HG03442 (cell line): ENCODE data around the gene MYH10.

Source experiments
- ATAC-seq: cut with Tn5 transposase; IDR thresholded peaks from one replicate; pipeline ENCODE4 v1.9.1; 2021; ENCODE audit warnings: mild to moderate bottlenecking, moderate library complexity; ENCODE audit not compliant: unreplicated experiment

Gene MYH10

DNA sequence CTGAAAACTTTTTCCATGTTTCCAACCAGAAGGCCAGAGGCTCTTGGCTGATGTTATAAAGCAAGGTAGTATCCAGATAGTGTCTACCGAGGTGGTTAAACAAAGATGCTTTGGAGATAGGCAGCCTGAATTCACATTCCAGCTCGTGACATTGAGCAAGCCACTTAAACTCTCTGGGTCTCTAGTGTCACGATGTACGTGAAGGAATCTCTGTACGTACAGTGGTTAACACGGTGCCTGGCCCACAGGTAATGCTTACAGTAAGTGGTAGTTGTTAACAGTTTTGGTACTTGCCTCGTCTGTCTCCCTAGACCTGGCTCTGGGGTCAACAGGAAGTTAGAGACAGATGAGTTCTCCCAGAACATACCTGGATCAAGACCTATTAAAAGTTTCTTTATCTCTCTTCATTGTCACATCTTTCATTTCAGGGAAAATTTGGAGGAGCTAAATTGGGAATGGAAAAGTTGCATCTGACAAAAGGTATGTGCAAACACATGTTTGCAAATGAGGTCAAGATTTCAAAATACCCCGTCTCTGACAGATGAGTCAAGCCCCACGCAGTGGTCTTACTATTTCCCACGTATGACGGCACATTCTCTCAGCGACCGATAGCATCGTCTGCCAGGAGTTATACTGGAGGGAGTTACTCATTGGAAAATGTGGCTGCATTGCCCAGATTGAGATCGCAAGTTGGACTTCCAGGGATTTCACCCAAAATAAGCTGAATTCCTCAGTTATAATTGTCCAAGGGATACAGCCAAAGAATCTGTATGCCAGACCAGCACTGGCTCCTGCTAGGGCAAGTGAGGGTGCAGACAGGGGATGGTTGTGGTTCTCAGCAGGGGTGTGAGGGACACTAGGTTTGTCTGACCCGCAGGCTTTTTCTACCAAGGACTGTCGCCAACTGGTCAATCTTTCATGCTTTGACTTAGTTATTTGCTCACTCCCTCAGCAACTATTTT is 18.9 kb upstream of the MYH10 start:
- ATAC-seq: no peak

GRCh38 chr17:8647956-8648355 is 17.4 kb upstream of the MYH10 start:
- no peak for ATAC-seq

DNA sequence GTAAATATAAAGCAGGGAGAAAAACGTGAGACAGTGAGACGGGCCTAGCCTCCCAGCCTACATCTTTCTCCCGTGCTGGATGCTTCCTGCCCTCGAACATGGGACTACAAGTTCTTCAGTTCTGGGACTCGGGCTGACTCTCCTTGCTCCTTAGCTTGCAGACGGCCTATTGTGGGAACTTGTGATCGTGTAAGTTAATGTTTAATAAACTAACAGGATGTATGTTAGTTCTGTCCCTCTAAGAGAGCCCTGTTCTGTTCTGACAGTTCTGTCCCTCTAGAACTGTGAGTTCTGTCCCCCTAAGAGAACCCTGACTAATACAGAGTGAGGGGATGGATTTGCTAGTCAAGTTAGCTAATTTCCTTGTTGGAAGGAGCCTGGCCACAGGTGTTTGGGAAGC is 16.7 kb upstream of the MYH10 start:
- ATAC-seq: no peak

- ATAC-seq: no peak
Measured at GRCh38 chr17:8644507-8644902, 14.0 kb upstream of the MYH10 start.

- no peak for ATAC-seq
Measured at GRCh38 chr17:8643855-8644506, 13.5 kb upstream of the MYH10 start.

- no peak for ATAC-seq
Measured at GRCh38 chr17:8639709-8640108, 9.2 kb upstream of the MYH10 start.

DNA sequence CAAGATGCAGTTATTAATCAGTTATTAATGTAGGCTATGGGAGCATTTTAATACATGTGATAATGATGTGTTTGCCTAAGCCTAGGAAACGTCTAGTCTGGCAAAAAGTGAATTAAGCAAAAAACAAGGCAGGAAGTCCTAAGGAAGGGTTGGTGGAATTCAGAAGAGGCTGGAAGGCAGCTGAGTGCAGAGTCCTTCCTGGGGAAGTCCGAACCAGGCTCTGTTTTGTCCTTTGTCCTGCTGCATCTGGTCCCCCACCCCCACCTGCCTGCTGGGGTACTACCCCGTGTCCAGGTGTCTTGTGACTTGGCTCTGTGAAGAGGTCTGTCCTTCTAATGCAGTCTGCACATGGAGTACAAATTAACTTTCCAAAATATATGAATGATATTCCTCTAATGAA is 1.5 kb upstream of the MYH10 start:
- no peak for ATAC-seq

GRCh38 chr17:8631554-8631877 is 991 bp upstream of the MYH10 start:
- ATAC-seq: no peak

DNA sequence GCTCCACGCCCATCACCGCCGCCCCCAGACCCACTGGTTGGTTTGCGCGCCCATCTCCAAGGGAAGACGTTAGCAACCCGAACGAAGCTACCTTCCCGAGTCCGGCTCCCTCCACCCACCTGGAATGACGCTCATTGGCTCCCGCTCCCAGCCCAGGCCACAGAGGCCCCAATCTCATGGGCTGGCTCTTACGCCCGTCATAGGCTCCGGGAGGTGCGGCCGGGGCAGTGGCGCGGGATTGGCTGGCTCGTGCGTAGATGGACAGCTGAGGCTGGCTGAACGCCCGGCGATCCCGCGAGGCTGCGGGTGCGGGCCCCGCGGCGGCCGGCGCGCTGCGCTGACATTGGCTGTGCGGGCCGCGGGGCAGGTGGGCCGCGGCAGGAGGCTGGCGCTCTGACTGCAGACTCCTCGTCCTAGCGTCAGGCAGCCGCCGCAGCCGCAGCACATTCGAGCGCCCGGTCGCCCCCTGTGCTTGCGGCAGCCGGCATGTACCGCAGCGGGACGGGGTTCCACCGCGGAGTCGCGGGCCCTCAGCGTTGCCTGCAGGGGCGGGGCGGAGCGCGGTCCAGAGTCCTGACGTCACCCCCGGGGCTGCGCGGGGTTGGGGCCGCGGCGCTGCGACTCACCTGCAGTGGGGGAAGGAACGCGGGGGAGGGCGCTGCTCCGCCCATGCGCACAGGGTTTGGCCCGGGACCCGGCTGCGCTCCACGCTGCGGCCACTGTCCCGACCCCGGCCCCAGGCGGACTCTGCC is 453 bp upstream of the MYH10 start:
- ATAC-seq: peak; percentile 90

- ATAC-seq: no peak
Measured at GRCh38 chr17:8629371-8630226, 926 bp downstream of the MYH10 start.

DNA sequence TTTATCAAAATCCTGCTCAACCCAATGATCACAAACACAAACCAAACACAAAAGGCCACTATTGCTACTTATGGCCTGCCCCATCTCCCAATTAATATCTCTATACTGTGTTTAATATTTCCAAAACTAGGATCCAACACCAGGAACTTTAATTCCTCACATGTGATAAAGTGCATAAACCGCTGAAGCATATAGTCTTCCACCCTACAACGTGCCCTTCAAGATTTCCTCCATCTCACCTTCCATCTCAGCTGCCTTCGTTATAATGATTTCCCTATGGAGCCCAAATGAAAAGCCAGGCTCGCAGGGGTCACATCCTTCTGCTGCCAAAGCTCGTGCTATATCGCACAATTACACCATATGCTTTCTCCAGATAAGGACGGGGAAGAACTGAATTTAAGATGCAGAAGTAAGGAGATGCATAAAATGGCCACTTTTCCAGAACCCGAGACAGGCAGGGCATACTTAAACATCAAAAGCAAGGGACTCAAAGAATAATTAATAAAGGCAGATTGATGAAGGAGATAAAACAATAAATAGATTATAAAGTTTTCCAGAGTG is 1.8 kb downstream of the MYH10 start:
- ATAC-seq: no peak

- no peak for ATAC-seq
Measured at GRCh38 chr17:8628172-8628571, 2.4 kb downstream of the MYH10 start.

DNA sequence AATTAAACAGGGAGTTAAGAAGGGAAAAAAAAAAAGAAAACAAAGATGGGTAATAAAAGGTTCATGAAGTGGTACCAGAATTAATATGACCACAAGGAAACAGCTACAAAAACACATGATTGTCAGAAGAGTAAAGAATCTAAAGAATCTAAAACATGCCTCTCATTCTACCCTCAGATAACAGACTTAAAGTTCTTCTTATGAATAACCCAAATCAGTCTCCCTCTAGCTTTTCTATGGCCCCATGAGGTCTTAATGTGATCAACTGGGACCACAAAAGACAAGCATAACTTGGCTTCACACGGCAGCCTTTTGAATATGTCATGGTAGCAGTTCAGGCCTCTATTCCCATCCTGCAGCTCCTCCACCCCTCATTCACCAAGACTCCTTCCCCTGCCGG is 6.9 kb downstream of the MYH10 start:
- no peak for ATAC-seq

- ATAC-seq: no peak
Measured at GRCh38 chr17:8622191-8622590, 8.3 kb downstream of the MYH10 start.

DNA sequence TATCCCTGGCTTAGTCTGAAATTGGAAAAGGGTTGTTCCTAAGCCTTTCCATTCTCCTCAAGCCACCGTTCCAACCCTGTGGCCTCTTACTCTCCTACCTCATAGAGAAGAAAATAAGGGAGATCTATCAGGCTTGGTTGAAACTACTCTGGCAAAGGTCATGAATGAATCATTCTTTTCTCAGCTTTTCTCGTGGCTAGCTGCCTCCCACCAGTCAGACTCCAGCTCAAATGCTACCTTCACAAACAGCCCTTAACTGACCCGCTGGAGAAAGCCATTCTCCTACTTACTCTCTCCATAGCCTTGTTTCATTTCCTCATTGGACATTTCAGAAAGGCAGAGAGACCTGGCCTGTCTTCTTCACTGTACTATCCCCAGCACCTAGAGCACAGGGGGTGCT is 8.9 kb downstream of the MYH10 start:
- no peak for ATAC-seq

DNA sequence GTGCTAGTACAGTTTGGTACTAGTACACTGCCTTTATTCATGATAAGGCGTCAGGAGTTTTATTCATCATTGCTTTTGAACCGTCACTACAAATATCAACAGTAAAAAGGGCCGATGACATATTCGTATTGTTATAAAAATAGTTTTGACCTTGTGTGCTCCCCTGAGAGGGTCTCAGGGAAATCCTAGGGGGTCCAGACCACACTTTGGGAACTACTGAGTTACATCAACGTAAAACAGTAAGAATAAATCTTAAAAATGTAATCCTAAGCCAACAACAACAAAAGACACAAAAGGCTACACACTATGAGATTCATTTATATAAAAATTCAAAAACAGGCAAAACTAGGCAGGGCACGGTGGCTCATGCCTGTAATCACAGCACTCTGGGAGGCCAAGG is 11.2 kb downstream of the MYH10 start:
- ATAC-seq: no peak

DNA sequence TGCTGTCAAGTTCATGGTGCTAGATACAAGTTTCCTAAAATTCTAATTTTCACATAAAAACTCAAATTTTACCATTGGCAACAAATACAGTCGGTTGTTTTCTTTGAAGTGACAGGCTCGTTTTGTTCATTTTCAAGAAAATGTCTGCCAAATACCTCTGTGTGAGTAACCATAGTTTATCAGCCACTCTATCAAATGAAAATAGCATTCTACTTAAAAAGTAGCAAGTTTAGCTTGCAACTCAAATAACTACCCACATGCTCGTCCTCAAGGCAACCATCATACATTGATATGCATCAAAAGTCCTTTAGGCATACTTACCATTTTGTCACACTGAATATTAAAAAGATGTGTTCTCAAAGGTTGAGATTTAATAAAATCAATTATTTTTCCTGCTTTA is 11.7 kb downstream of the MYH10 start:
- no peak for ATAC-seq

GRCh38 chr17:8614988-8615387 is 15.5 kb downstream of the MYH10 start:
- ATAC-seq: no peak

DNA sequence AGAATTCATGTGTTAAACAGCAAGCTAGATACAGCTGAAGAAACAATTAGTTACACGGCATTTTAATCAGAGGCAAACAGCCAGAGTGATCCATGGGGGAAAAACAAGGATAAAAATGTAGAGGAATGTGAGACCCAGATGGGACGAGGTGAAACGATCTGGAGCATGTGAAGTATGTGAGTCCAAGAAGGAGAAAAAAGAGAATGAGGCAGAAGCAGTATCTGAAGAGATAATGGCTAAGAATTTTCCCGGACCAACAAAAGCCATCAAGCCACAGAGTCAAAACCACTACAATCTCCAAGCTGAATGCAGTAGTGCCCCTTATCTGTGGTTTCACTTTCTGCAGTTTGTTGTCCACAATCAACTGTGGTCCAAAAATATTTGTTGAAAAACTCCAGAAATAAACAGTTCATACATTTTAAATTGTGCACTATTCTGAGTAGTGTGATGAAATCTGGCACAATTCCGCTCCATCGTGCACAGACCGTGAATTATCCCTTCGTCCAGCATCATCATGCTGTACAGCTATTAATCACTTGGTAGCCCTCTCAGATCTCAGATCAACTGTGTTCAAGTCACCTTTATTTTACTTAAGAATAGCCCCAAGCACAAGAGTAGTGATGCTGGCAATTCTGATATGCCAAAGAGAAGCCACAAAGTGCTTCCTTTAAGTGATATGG is 18.8 kb downstream of the MYH10 start:
- no peak for ATAC-seq

- ATAC-seq: no peak
Measured at GRCh38 chr17:8611137-8611536, 19.4 kb downstream of the MYH10 start.
